HepG2 (cell line): ENCODE data around the gene TTYH1. TPM values are rescaled to one million over a fixed set of nuclear protein-coding genes. Genes with fewer than 3 reads are reported as not detected.

Source experiments
- BRD4 ChIP-seq: sonication (generic); formaldehyde crosslinking; IDR thresholded peaks from 2 replicates; pipeline ENCODE4 v1.4.0; 2020; ENCODE audit warnings: missing genetic modification reagents
- CBFB ChIP-seq: sonication (generic); formaldehyde crosslinking; IDR thresholded peaks from 2 replicates; pipeline ENCODE4 v1.4.0; 2020; ENCODE audit warnings: missing genetic modification reagents
- DMAP1 ChIP-seq: IDR thresholded peaks from 2 replicates; pipeline ENCODE4 v1.6.1; 2016
- GATAD1 ChIP-seq: IDR thresholded peaks from 2 replicates; pipeline ENCODE4 v1.6.1; 2016; ENCODE audit warnings: missing genetic modification reagents, missing compliant biosample characterization
- MLLT10 ChIP-seq: sonication (generic); formaldehyde crosslinking; IDR thresholded peaks from 2 replicates; pipeline ENCODE4 v1.4.0; 2020; ENCODE audit warnings: missing genetic modification reagents
- PHF5A ChIP-seq: IDR thresholded peaks from one replicate; pipeline ENCODE4 v1.6.1; 2018; ENCODE audit warnings: low read depth, missing genetic modification reagents; ENCODE audit not compliant: unreplicated experiment
- POLR2AphosphoS5 ChIP-seq: IDR thresholded peaks from 2 replicates; pipeline ENCODE4 v1.6.1; 2012; ENCODE audit warnings: low read depth, low read length
- REPIN1 ChIP-seq: sonication (generic); formaldehyde crosslinking; IDR thresholded peaks from 2 replicates; pipeline ENCODE4 v1.8.0; 2022; ENCODE audit warnings: missing genetic modification reagents, low read depth, mild to moderate bottlenecking, borderline replicate concordance
- RNF2 ChIP-seq: fragments of 450-650 bp; conservative IDR thresholded peaks from 2 replicates; pipeline ENCODE4 v1.6.1; 2016; ENCODE audit warnings: low read depth
- SPEN ChIP-seq: sonication (generic); formaldehyde crosslinking; IDR thresholded peaks from 2 replicates; pipeline ENCODE4 v1.5.1; 2020; ENCODE audit warnings: low read depth, mild to moderate bottlenecking, missing genetic modification reagents
- XRCC5 ChIP-seq: fragments of 200-400 bp; formaldehyde crosslinking; optimal IDR thresholded peaks from 2 replicates; pipeline ENCODE3; 2017; ENCODE audit warnings: mild to moderate bottlenecking, low read length
- ZNF3 ChIP-seq: IDR thresholded peaks from 2 replicates; pipeline ENCODE4 v1.7.0; 2017; ENCODE audit warnings: inconsistent platforms
- ZNF780A ChIP-seq: sonication (generic); formaldehyde crosslinking; IDR thresholded peaks from 2 replicates; pipeline ENCODE4 v1.8.0; 2022; ENCODE audit warnings: mild to moderate bottlenecking, missing genetic modification reagents, moderate library complexity
- ZNF790 ChIP-seq: sonication (generic); formaldehyde crosslinking; IDR thresholded peaks from 2 replicates; pipeline ENCODE4 v1.8.0; 2022; ENCODE audit warnings: missing genetic modification reagents, mild to moderate bottlenecking, borderline replicate concordance
- polyA plus RNA-seq, 8 experiments: library from polyadenylated mRNA; depleted of rRNA in 3 of 8; stranded (reverse) in 7 of 8; unstranded in 1 of 8; fragments of >200 nt; fragmentation: Illumina TruSeq in 4 of 8; extraction: Trizol in 4 of 8; gene quantifications; 2 replicates each; pipeline versions ENCODE4 v1.2.1 to v1.2.3, GENCODE V29; 2011 to 2016; ENCODE audit warnings: low read depth in 4 of 8, missing spikeins in 1 of 8, mixed read lengths in 1 of 8; ENCODE audit not compliant: insufficient read depth in 1 of 8
- total RNA-seq, 5 experiments: library from RNA; depleted of rRNA; stranded (reverse); fragments of >200 nt; fragmentation: Illumina TruSeq; extraction: Trizol; gene quantifications; 2 replicates each; pipeline ENCODE4 v1.2.3, GENCODE V29; 2016; ENCODE audit warnings: low read depth in 1 of 5
- TF ChIP-seq, protein P1 (sequence below): sonication (generic); formaldehyde crosslinking; IDR thresholded peaks from 2 replicates; pipeline ENCODE4 v1.4.0; 2020; ENCODE audit warnings: mild to moderate bottlenecking, missing genetic modification reagents
- TF ChIP-seq, protein P2 (sequence below): sonication (generic); formaldehyde crosslinking; IDR thresholded peaks from 2 replicates; pipeline ENCODE4 v1.8.1; 2023; ENCODE audit warnings: mild to moderate bottlenecking, missing genetic modification reagents
- TF ChIP-seq, protein P3 (sequence below), 2 experiments: sonication (generic) in 1 of 2; formaldehyde crosslinking in 1 of 2; IDR thresholded peaks; 2 replicates each; pipeline versions ENCODE4 v1.4.0 to v1.6.1; 2018 to 2020; ENCODE audit warnings: missing genetic modification reagents in 2 of 2, borderline replicate concordance in 1 of 2, low read depth in 1 of 2, mild to moderate bottlenecking in 1 of 2, missing biosample characterization in 1 of 2
- TF ChIP-seq, protein P4 (sequence below): sonication (generic); formaldehyde crosslinking; IDR thresholded peaks from 2 replicates; pipeline ENCODE4 v1.8.1; 2023; ENCODE audit warnings: mild to moderate bottlenecking, moderate library complexity, missing genetic modification reagents
- TF ChIP-seq, protein P5 (sequence below): sonication (generic); formaldehyde crosslinking; IDR thresholded peaks from 2 replicates; pipeline ENCODE4 v1.8.0; 2022; ENCODE audit warnings: missing genetic modification reagents, mild to moderate bottlenecking, inconsistent platforms, borderline replicate concordance

Gene TTYH1
- total and polyA plus RNA-seq, 2 of the 13 experiments (the other 11 are each of a cell fraction or from before 2014, with no cell fraction given): 6.9 to 19.9 TPM

DNA sequence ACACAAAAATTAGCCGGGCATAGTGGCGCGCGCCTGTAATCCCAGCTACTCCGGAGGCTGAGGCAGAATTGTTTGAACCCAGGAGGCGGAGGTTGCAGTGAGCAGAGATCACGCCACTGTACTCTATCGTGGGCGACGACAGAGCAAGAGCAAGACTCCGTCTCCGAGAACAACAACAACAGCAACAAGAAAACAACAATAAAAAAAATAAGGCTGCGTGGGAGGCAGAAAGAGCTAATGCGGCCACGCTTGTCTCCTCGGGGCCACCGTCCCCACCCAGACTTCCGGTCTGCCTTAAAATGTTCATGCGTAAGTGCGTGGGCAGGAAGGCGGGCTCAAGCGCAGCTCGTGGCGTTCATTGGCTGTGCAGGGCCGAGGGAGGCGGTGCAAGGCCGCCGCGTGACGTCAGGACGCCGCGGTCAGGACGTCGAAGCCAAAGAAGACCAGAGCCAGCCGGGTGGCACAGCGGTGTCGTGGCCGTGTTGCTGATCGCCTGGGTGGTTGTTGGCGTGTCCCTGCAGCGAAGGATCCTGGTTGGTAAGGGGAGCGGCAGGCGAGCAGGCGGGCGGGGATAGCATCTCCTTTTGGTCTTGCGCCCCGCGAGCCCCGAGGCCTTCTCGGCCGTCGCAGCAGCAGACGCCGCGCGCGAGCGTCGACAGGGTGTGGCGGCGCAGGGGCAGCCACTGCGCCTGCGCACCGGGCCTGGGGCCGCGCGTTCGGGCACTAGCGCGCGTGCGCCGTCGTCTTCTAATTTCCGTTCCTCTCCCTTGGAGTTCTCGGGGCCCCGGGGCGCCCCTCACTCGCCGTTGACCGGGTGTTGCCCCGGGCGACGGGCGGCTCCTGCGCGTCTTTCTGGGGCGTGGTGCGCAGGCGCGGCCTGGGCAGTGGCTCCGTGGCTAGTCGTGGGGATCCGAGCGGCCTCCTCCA, 33.8 kb downstream of the TTYH1 start, which contains the start of gene LENG8 (continued):
- TF ChIP-seq, protein P1, sequence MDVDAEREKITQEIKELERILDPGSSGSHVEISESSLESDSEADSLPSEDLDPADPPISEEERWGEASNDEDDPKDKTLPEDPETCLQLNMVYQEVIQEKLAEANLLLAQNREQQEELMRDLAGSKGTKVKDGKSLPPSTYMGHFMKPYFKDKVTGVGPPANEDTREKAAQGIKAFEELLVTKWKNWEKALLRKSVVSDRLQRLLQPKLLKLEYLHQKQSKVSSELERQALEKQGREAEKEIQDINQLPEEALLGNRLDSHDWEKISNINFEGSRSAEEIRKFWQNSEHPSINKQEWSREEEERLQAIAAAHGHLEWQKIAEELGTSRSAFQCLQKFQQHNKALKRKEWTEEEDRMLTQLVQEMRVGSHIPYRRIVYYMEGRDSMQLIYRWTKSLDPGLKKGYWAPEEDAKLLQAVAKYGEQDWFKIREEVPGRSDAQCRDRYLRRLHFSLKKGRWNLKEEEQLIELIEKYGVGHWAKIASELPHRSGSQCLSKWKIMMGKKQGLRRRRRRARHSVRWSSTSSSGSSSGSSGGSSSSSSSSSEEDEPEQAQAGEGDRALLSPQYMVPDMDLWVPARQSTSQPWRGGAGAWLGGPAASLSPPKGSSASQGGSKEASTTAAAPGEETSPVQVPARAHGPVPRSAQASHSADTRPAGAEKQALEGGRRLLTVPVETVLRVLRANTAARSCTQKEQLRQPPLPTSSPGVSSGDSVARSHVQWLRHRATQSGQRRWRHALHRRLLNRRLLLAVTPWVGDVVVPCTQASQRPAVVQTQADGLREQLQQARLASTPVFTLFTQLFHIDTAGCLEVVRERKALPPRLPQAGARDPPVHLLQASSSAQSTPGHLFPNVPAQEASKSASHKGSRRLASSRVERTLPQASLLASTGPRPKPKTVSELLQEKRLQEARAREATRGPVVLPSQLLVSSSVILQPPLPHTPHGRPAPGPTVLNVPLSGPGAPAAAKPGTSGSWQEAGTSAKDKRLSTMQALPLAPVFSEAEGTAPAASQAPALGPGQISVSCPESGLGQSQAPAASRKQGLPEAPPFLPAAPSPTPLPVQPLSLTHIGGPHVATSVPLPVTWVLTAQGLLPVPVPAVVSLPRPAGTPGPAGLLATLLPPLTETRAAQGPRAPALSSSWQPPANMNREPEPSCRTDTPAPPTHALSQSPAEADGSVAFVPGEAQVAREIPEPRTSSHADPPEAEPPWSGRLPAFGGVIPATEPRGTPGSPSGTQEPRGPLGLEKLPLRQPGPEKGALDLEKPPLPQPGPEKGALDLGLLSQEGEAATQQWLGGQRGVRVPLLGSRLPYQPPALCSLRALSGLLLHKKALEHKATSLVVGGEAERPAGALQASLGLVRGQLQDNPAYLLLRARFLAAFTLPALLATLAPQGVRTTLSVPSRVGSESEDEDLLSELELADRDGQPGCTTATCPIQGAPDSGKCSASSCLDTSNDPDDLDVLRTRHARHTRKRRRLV (CRISPR knock-in tag): peak; percentile 93
- TF ChIP-seq MLLT10 (CRISPR knock-in tag) (no peak), XRCC5 (no peak), ZNF3 (CRISPR knock-in tag) (no peak; the same call in 1 of the 2 replicates), RNF2 (peak; percentile 97), PHF5A (CRISPR knock-in tag) (no peak), CBFB (peak; percentile 86), GATAD1 (peak; percentile 92), ZNF790 (CRISPR knock-in tag) (peak; percentile 82; the same call in 1 of the 2 replicates), REPIN1 (CRISPR knock-in tag) (peak; percentile 77), DMAP1 (CRISPR knock-in tag) (peak; percentile 94), SPEN (CRISPR knock-in tag) (peak; percentile 79), ZNF780A (CRISPR knock-in tag) (0 out of 2 replicates have a peak, but pooled peaks have one; percentile 27), BRD4 (CRISPR knock-in tag) (peak; percentile 26; the same call in 1 of the 2 replicates), POLR2AphosphoS5 (peak; percentile 96)
- TF ChIP-seq, protein P2, sequence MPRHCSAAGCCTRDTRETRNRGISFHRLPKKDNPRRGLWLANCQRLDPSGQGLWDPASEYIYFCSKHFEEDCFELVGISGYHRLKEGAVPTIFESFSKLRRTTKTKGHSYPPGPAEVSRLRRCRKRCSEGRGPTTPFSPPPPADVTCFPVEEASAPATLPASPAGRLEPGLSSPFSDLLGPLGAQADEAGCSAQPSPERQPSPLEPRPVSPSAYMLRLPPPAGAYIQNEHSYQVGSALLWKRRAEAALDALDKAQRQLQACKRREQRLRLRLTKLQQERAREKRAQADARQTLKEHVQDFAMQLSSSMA (CRISPR knock-in tag): peak; percentile 89; the same call in 1 of the 2 replicates
- TF ChIP-seq, protein P3, sequence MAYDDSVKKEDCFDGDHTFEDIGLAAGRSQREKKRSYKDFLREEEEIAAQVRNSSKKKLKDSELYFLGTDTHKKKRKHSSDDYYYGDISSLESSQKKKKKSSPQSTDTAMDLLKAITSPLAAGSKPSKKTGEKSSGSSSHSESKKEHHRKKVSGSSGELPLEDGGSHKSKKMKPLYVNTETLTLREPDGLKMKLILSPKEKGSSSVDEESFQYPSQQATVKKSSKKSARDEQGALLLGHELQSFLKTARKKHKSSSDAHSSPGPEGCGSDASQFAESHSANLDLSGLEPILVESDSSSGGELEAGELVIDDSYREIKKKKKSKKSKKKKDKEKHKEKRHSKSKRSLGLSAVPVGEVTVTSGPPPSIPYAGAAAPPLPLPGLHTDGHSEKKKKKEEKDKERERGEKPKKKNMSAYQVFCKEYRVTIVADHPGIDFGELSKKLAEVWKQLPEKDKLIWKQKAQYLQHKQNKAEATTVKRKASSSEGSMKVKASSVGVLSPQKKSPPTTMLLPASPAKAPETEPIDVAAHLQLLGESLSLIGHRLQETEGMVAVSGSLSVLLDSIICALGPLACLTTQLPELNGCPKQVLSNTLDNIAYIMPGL (CRISPR knock-in tag; IDR thresholded peaks at IDR 0.05; ENCODE audit: borderline replicate concordance in 1 of 2, low read depth in 1 of 2): peak; percentile 87 to 90; a peak in 3 of 4 replicates
- TF ChIP-seq, protein P4, sequence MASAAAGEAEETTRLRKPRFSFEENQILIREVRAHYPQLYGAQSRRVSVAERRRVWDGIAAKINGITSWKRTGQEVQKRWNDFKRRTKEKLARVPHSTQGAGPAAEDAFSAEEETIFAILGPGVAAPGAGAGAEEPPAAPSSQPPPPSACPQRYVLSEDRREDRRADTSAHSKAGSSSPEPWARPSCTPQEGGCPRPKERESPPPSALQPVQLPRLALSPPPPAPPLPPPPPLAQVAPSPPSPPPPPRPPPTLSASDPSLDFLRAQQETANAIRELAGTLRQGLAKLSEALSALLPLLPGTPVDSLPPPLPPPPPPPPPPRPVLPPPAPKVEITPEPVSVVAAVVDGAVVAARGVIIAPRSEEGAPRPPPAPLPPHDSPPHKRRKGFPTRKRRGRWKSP (CRISPR knock-in tag): peak; percentile 81
- TF ChIP-seq, protein P5, sequence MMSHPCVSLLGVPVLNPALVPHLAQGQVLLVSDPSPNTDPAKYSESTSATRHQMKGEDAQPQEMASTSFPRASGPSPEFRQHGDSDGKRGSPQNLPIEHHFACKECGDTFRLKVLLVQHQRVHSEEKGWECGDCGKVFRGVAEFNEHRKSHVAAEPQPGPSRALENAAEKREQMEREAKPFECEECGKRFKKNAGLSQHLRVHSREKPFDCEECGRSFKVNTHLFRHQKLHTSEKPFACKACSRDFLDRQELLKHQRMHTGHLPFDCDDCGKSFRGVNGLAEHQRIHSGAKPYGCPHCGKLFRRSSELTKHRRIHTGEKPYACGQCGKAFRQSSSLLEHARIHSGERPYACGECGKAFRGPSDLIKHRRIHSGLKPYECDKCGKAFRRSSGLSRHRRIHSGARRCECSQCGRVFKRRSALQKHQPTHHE (CRISPR knock-in tag): peak; percentile 73; the same call in 1 of the 2 replicates
